Liver (tissue), 9 donors: ENCODE data around the gene SUGCT. TPM values are rescaled to one million over a fixed set of nuclear protein-coding genes. Genes with fewer than 3 reads are reported as not detected.
A peak's percentile ranks its signal among the peaks of the same experiment; 100 is the strongest.

Experiments used
- DNase-seq: peaks from one replicate; pipeline ENCODE4 v3.0.0-alpha.2; 2017; ENCODE audit warnings: low spot score
- H3K27ac ChIP-seq, 2 donors: one replicate each; pipeline ENCODE4 v1.7.0; 2013; ENCODE audit warnings: inconsistent platforms in 2 of 2, low read length in 2 of 2, control low read depth in 1 of 2, low read depth in 1 of 2, mild to moderate bottlenecking in 1 of 2
- H3K27me3 ChIP-seq, 4 donors: one replicate each; pipeline versions ENCODE4 v1.6.1 to v1.7.0; 2013; ENCODE audit warnings: low read length in 3 of 4, inconsistent platforms in 1 of 4, mild to moderate bottlenecking in 1 of 4, moderate library complexity in 1 of 4; ENCODE audit not compliant: control insufficient read depth in 4 of 4, insufficient read depth in 4 of 4
- H3K36me3 ChIP-seq, 4 donors: one replicate each; pipeline versions ENCODE4 v1.6.1 to v1.7.0; 2013; ENCODE audit warnings: low read length in 3 of 4, mild to moderate bottlenecking in 3 of 4, low read depth in 1 of 4, moderate library complexity in 1 of 4; ENCODE audit not compliant: control insufficient read depth in 4 of 4, insufficient read depth in 3 of 4
- H3K4me1 ChIP-seq, 4 donors: one replicate each; pipeline versions ENCODE4 v1.6.1 to v1.7.0; 2013; ENCODE audit warnings: low read length in 3 of 4, mild to moderate bottlenecking in 3 of 4, moderate library complexity in 1 of 4; ENCODE audit not compliant: control insufficient read depth in 4 of 4, insufficient read depth in 4 of 4
- H3K4me3 ChIP-seq, 3 donors: one replicate each; pipeline versions ENCODE4 v1.6.1 to v1.7.0; 2013; ENCODE audit warnings: low read length in 3 of 3, control low read depth in 1 of 3, low read depth in 1 of 3, mild to moderate bottlenecking in 1 of 3
- H3K9ac ChIP-seq, 2 donors: one replicate each; pipeline ENCODE4 v1.7.0; 2013; ENCODE audit warnings: low read length in 2 of 2, mild to moderate bottlenecking in 2 of 2, moderate library complexity in 2 of 2, control low read depth in 1 of 2, low read depth in 1 of 2
- H3K9me3 ChIP-seq, 4 donors: one replicate each; pipeline versions ENCODE4 v1.6.1 to v1.7.0; 2013; ENCODE audit warnings: low read length in 3 of 4; ENCODE audit not compliant: control insufficient read depth in 4 of 4
- ATF3 ChIP-seq: IDR thresholded peaks from 2 replicates; pipeline ENCODE4 v1.6.1; 2016; ENCODE audit warnings: antibody characterized with exemption
- CTCF ChIP-seq: fragments of 150-350 bp; IDR thresholded peaks from 2 replicates; pipeline ENCODE4 v1.5.1; 2017; ENCODE audit warnings: improper control_type of control experiment, low read depth, low read length; ENCODE audit not compliant: missing input control
- EGR1 ChIP-seq, 2 donors: IDR thresholded peaks; 2 replicates each; pipeline ENCODE4 v1.6.1; 2016 to 2018; ENCODE audit warnings: antibody characterized with exemption in 2 of 2, low read depth in 2 of 2
- FOXA1 ChIP-seq: IDR thresholded peaks from 2 replicates; pipeline ENCODE4 v1.6.1; 2016; ENCODE audit warnings: antibody characterized with exemption
- FOXA2 ChIP-seq: IDR thresholded peaks from 2 replicates; pipeline ENCODE4 v1.6.1; 2016; ENCODE audit warnings: antibody characterized with exemption
- GABPA ChIP-seq, 2 donors: IDR thresholded peaks in 1 of 2; conservative IDR thresholded peaks in 1 of 2; 2 replicates each; pipeline ENCODE4 v1.6.1; 2016; ENCODE audit warnings: antibody characterized with exemption in 2 of 2, mild to moderate bottlenecking in 1 of 2, moderate library complexity in 1 of 2
- HNF4A ChIP-seq, 2 donors: conservative IDR thresholded peaks; 2 replicates each; pipeline ENCODE4 v1.6.1; 2016; ENCODE audit warnings: antibody characterized with exemption in 2 of 2, mild to moderate bottlenecking in 2 of 2
- HNF4G ChIP-seq: IDR thresholded peaks from 2 replicates; pipeline ENCODE4 v1.6.1; 2016; ENCODE audit warnings: antibody characterized with exemption
- JUND ChIP-seq, 2 donors: IDR thresholded peaks; 2 replicates each; pipeline ENCODE4 v1.6.1; 2016; ENCODE audit warnings: antibody characterized with exemption in 2 of 2
- MAX ChIP-seq: IDR thresholded peaks from 2 replicates; pipeline ENCODE4 v1.6.1; 2016; ENCODE audit warnings: antibody characterized with exemption
- NR2F2 ChIP-seq: IDR thresholded peaks from 2 replicates; pipeline ENCODE4 v1.6.1; 2016; ENCODE audit warnings: antibody characterized with exemption
- RAD21 ChIP-seq, 2 donors: IDR thresholded peaks; 2 replicates each; pipeline ENCODE4 v1.6.1; 2016; ENCODE audit warnings: antibody characterized with exemption in 2 of 2, mild to moderate bottlenecking in 2 of 2
- REST ChIP-seq: IDR thresholded peaks from 2 replicates; pipeline ENCODE4 v1.6.1; 2016; ENCODE audit warnings: antibody characterized with exemption, mild to moderate bottlenecking
- RXRA ChIP-seq, 2 donors: IDR thresholded peaks; 2 replicates each; pipeline ENCODE4 v1.6.1; 2017 to 2018; ENCODE audit warnings: antibody characterized with exemption in 2 of 2, mild to moderate bottlenecking in 1 of 2
- SP1 ChIP-seq: IDR thresholded peaks from 2 replicates; pipeline ENCODE4 v1.6.1; 2018; ENCODE audit warnings: antibody characterized with exemption, mild to moderate bottlenecking
- TAF1 ChIP-seq: conservative IDR thresholded peaks from 2 replicates; pipeline ENCODE4 v1.6.1; 2016; ENCODE audit warnings: antibody characterized with exemption, mild to moderate bottlenecking
- YY1 ChIP-seq: IDR thresholded peaks from 2 replicates; pipeline ENCODE4 v1.6.1; 2016; ENCODE audit warnings: antibody characterized with exemption, mild to moderate bottlenecking
- WGBS: extraction: QIAGEN DNeasy Blood & Tissue Kit; methylation state at CpG from one replicate; pipeline ENCODE4 v1.1.7; 2013; 5-methylcytosine and 5-hydroxymethylcytosine counted together
- polyA plus RNA-seq, 2 donors: library from polyadenylated mRNA; stranded (reverse) in 1 of 2; unstranded in 1 of 2; fragments of 200-250 nt in 1 of 2; fragments of >200 nt in 1 of 2; fragmentation: Nextera tagmentation in 1 of 2; extraction: Ambion mirVana in 1 of 2; gene quantifications; one replicate each; pipeline versions ENCODE4 v1.2.1 to v1.2.3, GENCODE V29; 2013 to 2015
- total RNA-seq, 2 donors: library from RNA; depleted of rRNA; stranded (reverse); fragments of >200 nt; gene quantifications; one replicate each; pipeline ENCODE4 v1.2.3, GENCODE V29; 2014
- TF ChIP-seq, protein P1 (sequence below): IDR thresholded peaks from 2 replicates; pipeline ENCODE4 v1.6.1; 2016; ENCODE audit warnings: antibody characterized with exemption
- donor health status: healthy.
- donor health status: healthy.
- donor health status: healthy.
- donor health status: healthy.
- donor health status: healthy.

SUGCT gene
- total RNA-seq (10 to 100 TPM in 1 of 2 donors, 1 to 10 TPM in 1; 6.2 to 11.0 TPM), polyA plus RNA-seq (10 to 100 TPM in 1 of 2 donors, 1 to 10 TPM in 1; 8.8 to 11.9 TPM)

DNA sequence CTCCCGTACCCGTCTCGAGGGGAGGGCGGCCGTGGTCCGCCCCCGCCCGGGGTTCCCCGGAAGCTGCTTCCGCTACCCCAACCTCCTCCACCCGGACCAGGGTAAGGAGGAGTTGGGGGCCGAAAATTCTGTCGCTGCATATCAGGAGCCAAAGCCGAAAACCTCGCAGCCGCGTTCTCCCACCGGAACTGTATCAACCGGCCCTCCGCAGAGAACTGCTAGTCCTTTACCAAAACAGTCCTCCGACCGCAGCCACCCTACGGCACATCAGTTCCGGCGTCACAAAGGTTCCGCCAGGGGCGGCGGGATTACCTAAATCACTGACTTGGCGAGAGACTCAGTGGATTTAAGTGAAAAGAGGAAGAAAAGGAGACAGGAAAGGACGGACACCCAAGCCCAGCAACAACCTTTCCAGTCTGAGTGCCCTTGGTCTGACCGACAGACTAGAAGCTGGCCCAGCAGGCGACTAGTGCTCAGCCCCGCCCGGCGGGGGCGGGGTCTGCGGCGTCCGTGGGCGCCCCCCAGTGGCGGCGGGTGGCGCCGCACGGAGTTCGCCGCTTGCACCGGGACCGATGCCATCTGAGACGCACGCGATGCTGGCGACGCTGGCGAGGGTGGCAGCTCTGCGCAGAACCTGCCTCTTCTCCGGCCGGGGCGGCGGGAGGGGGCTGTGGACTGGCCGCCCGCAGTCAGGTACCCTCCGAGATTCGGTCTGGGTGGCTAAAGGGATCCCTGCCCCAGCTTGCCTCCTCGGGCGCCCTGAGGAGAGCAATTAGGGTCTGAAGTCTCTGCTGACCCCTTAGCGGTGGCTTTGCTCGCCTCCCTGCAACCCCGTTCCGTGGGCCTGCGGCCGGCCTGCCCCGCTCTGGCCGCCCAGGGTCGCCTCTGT, at the start of gene SUGCT, which contains the start of gene MPLKIP:
Gene SUGCT (plus strand): TSS at position 578 of the 889 bp plus-strand sequence.
Gene MPLKIP (minus strand): TSS at position 195 of the 889 bp plus-strand sequence. CDS start 55 bp downstream, at position 140.
- H3K27ac ChIP-seq, result peak within 1 kb of the TSS; percentile 94 to 95
- peak within 1 kb of the TSS; percentile 87 to 94 (median 92) for H3K4me3 ChIP-seq
- no peaks in the 10 kb centered on the region for H3K9me3 ChIP-seq
- H3K9ac ChIP-seq, result peak within 1 kb of the TSS; percentile 99
- DNase-seq, result peak; percentile 89
- no peaks in the 10 kb centered on the region for H3K27me3 ChIP-seq
- WGBS, result under 1% methylated on average over 75 of the region's 75 CpGs
- peaks cover 6 to 37% (median 23%) of the 10 kb centered on the region in 4 donors for H3K4me1 ChIP-seq
- no peaks in the 10 kb centered on the region for H3K36me3 ChIP-seq
- TF ChIP-seq RAD21 (IDR thresholded peaks at IDR 0.05) (peak; percentile 25 to 42), REST (peak; percentile 41), CTCF (peak; percentile 96), YY1 (peak; percentile 24), JUND (IDR thresholded peaks at IDR 0.05) (peak in 1 of 2 donors; percentile 37), HNF4G (no peak), GABPA (IDR thresholded peaks at IDR 0.05 in 1 of 2, conservative IDR thresholded peaks at IDR 0.05 in 1 of 2) (peak; percentile 87 to 92), MAX (no peak), FOXA2 (no peak), SP1 (peak; percentile 63), ATF3 (peak; percentile 32), HNF4A (conservative IDR thresholded peaks at IDR 0.05) (peak in 1 of 2 donors; percentile 34), NR2F2 (no peak), RXRA (IDR thresholded peaks at IDR 0.05) (peak; percentile 17 to 39), TAF1 (peak; percentile 96), FOXA1 (no peak), EGR1 (IDR thresholded peaks at IDR 0.05; ENCODE audit: low read depth in 2 of 2) (peak in 1 of 2 donors; percentile 59)
- TF ChIP-seq, protein P1, sequence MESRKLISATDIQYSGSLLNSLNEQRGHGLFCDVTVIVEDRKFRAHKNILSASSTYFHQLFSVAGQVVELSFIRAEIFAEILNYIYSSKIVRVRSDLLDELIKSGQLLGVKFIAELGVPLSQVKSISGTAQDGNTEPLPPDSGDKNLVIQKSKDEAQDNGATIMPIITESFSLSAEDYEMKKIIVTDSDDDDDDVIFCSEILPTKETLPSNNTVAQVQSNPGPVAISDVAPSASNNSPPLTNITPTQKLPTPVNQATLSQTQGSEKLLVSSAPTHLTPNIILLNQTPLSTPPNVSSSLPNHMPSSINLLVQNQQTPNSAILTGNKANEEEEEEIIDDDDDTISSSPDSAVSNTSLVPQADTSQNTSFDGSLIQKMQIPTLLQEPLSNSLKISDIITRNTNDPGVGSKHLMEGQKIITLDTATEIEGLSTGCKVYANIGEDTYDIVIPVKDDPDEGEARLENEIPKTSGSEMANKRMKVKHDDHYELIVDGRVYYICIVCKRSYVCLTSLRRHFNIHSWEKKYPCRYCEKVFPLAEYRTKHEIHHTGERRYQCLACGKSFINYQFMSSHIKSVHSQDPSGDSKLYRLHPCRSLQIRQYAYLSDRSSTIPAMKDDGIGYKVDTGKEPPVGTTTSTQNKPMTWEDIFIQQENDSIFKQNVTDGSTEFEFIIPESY, result no peak
